Muscle of back (tissue), 11 donors: ENCODE measurements around the gene ZNF420. TPM values are rescaled to one million over a fixed set of nuclear protein-coding genes. Genes with fewer than 3 reads are reported as not detected.
A peak's percentile ranks its signal among the peaks of the same experiment; 100 is the strongest.

Experiments
- DNase-seq, 3 donors: peaks; one replicate each; pipeline versions ENCODE4 v3.0.0 to v3.0.0-alpha.2; 2013
- polyA plus RNA-seq, 10 donors: library from polyadenylated mRNA; unstranded; fragments of 120-200 nt; gene quantifications; one replicate each; pipeline ENCODE4 v1.2.1, GENCODE V29; 2013; ENCODE audit not compliant: insufficient read length in 10 of 10

ZNF420 gene
- polyA plus RNA-seq, 10 donors = 10.9 to 15.2 (median 12.6) TPM

DNA sequence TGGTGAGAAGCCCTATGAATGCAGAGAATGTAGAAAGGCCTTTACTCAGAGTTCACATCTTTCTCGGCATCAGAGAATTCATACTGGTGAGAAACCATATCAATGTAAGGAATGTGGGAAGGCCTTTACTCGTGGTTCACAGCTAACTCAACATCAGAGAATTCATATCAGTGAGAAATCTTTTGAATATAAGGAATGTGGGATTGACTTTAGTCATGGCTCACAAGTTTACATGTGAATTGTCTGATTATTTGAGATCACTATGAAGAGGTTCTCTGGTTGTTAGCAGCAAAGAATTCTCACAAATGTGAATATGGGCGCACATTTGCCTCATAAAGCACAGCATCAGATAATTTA is 50.6 kb downstream of the ZNF420 start:
- no peak for DNase-seq

- DNase-seq = no peak
These were observed 57.9 kb downstream of the ZNF420 start for GRCh38 chr19:37136111-37136510.

DNA sequence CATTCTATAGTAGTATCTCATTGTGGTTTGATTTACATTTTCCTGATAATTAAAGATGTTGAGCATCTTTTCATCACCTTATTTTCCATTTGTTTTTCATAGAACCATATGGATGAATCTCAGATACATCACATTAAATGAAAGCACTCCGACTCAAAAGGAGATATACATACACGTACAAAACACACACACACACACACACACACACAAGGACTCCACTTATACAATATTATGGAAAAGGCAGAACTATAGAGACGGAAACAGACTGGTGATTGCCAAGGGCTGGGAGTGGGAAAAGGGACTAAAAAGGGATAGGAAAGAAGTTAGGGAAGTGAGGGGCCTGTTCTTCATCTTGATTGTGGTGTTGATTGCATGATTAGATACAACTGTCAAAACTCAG is 70.0 kb downstream of the ZNF420 start:
- DNase-seq = no peak

DNA sequence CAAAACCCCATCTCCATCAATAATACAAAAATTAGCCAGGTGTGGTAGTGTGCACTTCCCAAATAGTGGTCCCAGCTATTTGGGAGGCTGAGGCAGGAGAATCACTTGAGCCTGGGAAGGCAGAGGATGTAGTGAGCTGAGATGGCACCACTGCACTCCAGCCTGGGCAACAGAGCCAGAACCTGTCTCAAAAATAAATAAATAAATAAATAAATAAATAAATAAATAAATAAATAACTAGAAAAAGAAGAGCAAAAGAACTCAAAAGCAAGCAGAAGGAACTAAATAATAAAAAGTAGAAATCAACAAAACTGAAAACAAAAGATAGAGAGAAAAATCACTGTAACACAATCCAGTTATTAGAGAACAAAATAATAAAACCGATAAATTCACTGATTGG is 81.9 kb downstream of the ZNF420 start:
- DNase-seq = no peak

DNA sequence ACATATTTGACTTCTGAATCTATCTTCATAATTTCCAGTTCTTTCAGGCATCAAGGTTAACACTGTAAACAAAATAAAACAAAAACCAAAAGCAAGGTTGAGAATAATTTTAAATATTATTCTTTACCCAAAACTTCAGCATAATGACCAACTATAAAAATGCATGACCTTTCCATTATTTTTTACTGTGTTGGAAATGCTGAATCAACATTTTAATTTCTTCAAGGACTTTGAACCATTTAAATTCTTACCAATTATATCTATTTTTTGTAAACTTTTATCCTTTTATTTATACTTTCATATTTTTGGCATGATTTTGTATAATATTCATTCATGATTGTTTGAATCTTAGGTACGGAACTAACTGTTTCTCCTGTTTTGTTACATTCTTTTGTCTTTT is 87.4 kb downstream of the ZNF420 start:
- no peak for DNase-seq

- peak; percentile 97 to 98 (median 97) for DNase-seq
These were observed 94.4 kb downstream of the ZNF420 start, which contains the start of gene ZNF585A for GRCh38 chr19:37172368-37173366. TSS of gene ZNF585A (minus strand) at chr19:37172695. CDS start at chr19:37169910, 2,785 bp downstream.

Other genes with a start within 250 kb of the ZNF420 start
- 10 to 100 TPM in 1 of 10 donors, 1 to 10 TPM in 9; 6.1 to 10.5 (median 7.8) TPM for gene ZNF790, start 240.0 kb upstream of the ZNF420 start, polyA plus RNA-seq
- 10 to 100 TPM in 1 of 10 donors, 1 to 10 TPM in 9; 4.2 to 10.1 (median 6.3) TPM for gene ZNF345, start 227.6 kb upstream of the ZNF420 start, polyA plus RNA-seq
- gene ZNF829, start 162.1 kb upstream of the ZNF420 start, polyA plus RNA-seq = 1 to 10 TPM; 3.8 to 6.4 (median 4.4) TPM
- 10 to 100 TPM; 27.0 to 49.4 (median 32.3) TPM for gene ZNF568, start 162.1 kb upstream of the ZNF420 start, polyA plus RNA-seq
- 10 to 100 TPM in 4 of 10 donors, 1 to 10 TPM in 6; 6.6 to 11.9 (median 9.9) TPM for gene ZNF585A, start 94.3 kb downstream of the ZNF420 start, polyA plus RNA-seq
- 10 to 100 TPM in 6 of 10 donors, 1 to 10 TPM in 4; 8.2 to 13.0 (median 10.5) TPM for gene ZNF585B, start 132.1 kb downstream of the ZNF420 start, polyA plus RNA-seq
- 10 to 100 TPM in 5 of 10 donors, 1 to 10 TPM in 5; 8.4 to 13.1 (median 10.2) TPM for gene ZNF383, start 139.8 kb downstream of the ZNF420 start, polyA plus RNA-seq